Measurements from ENCODE around the gene CREB5. TPM values are rescaled to one million over a fixed set of nuclear protein-coding genes. Genes with fewer than 3 reads are reported as not detected.
"Not testable (repeated sequence)": the region's sequence is repeated elsewhere in the genome, so short reads cannot be mapped to it uniquely, and the experiment has no call there.

Gene CREB5, protein sequence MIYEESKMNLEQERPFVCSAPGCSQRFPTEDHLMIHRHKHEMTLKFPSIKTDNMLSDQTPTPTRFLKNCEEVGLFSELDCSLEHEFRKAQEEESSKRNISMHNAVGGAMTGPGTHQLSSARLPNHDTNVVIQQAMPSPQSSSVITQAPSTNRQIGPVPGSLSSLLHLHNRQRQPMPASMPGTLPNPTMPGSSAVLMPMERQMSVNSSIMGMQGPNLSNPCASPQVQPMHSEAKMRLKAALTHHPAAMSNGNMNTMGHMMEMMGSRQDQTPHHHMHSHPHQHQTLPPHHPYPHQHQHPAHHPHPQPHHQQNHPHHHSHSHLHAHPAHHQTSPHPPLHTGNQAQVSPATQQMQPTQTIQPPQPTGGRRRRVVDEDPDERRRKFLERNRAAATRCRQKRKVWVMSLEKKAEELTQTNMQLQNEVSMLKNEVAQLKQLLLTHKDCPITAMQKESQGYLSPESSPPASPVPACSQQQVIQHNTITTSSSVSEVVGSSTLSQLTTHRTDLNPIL
- not detected in 2 replicates for total RNA-seq

DNA sequence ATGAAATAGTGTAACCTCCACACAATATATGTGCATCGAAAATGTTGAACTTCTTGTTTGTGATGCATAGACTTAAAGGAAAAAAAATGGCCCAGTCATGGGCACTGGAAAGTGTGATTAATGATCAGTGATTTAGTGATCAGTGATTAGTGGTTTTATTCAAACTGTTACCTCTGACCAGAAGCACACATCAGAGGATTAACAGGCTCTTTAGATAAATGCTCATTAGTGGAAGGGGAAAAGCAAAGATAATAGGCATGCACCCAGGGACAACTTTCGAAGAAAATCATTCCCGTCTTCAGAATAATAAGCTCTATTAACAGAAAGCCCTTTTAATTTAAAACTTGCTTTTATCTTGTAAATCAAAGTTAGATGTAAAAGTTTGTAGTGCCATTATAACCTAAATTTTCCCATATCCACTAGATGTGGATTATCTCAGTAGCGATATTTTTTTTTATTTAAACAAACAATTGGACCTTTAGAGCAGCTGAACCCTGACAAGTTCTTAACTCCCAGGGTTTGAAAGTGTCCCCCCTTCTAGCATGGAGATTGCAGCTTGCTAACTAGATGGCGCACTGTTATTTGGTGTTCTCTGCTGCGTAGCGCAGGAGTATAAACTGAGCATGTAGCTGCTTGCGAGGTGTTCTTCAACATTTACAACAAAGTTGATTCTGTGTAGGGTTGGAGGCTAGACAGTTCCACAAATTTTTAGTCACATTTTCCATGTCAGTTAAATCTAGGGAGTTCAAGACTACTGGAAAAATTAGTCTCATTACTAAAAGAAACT, at the start of gene CREB5:
CREB5 (plus strand) TSS at position 643 of the 787 bp plus-strand sequence. CDS start 397 bp downstream, outside the sequence.
- intact Hi-C loops (cut with micrococcal nuclease) = no loop called here

- intact Hi-C loops (cut with micrococcal nuclease) = no loop called here
Measured at GRCh38 chr7:28362812-28363211, 49.5 kb upstream of the CREB5 start.

- intact Hi-C loops (cut with micrococcal nuclease) = no loop called here
Measured at GRCh38 chr7:28364082-28364481, 48.2 kb upstream of the CREB5 start.

GRCh38 chr7:28369523-28369922, 42.8 kb upstream of the CREB5 start:
- intact Hi-C loops (cut with micrococcal nuclease) = no loop called here

DNA sequence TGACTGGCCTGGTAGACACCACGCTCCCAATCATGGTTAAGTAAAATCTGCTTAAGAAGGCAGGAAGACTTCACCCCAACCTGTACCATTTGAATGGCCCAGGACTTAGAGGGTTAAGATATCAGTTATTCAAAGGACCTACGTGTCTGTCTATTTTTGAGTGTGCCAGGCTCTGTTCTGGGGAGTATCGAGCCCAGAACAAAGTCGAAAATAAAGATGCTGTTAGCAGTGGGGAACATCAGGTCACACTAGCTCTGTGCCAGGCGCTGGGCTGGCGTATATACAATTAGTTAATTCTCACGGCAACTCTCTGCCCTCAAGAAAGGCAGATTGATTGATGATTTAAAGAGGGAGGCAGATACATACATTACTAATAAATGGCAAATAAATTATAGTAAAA, 40.5 kb upstream of the CREB5 start:
- intact Hi-C loops (cut with micrococcal nuclease) = no loop called here

- intact Hi-C loops (cut with micrococcal nuclease) = no loop called here
Measured at GRCh38 chr7:28373990-28374389, 38.3 kb upstream of the CREB5 start.

- intact Hi-C loops (cut with micrococcal nuclease) = no loop called here
Measured at GRCh38 chr7:28375729-28376128, 36.6 kb upstream of the CREB5 start.

DNA sequence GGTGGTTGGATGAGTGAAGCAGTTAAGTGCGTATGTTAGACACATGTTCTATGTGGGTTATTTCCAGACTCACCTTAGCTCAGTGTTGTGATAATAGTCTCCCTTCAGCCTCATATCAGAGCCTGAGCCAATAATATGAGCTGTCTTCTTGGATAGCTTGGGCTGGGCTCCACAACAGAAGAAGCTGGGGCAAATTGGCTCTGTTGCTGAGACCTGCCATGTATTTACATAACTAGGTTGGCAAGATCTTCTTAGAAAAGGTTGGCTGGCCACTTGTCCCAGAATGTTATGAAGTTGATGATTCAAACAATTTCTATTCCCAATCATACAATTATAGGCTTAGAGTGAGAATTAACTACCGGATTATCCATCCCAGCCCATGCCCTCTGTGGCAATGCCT, 35.7 kb upstream of the CREB5 start:
- intact Hi-C loops (cut with micrococcal nuclease) = no loop called here

- intact Hi-C loops (cut with micrococcal nuclease) = no loop called here
Measured at GRCh38 chr7:28378574-28379149, 33.7 kb upstream of the CREB5 start.

DNA sequence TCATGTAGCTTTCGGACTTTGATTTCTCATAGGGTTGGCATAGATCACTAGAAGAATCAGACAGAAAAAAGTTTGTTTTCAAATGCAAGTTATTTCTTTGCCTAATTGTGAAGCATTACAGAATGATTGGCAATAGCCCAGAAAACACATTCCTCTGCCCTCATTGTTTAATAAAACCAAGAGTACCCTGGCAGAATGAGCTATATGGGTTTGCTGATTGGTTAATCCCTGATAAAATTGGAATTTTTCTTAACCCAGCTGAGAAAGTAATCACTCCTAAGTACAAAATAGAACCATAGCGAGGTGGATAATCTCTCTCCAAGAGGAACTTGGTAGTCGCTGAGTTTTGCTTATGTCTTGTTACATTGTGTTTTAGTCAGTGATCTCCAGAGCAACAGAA, 30.9 kb upstream of the CREB5 start:
- intact Hi-C loops (cut with micrococcal nuclease) = no loop called here

DNA sequence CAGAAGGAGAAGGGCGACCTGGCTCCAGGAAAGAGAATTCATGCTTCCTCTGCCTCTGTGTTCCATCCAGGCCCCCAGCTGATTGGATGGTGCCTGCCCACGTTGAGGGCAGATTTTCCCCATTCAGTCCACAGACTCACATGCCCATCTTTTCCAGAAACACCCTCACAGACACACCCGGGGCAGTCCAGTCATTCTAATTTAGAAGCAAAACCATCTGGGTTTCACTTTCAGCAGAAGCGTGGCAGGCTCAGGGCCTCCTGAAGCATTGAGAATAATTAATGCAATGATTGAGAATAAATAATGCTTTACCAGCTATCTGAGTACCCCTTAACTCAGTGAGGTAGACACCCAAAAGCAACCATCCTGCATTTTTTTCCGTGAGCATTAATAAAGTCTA, 30.2 kb upstream of the CREB5 start:
- intact Hi-C loops (cut with micrococcal nuclease) = no loop called here

GRCh38 chr7:28383975-28384374, 28.3 kb upstream of the CREB5 start:
- intact Hi-C loops (cut with micrococcal nuclease) = no loop called here

DNA sequence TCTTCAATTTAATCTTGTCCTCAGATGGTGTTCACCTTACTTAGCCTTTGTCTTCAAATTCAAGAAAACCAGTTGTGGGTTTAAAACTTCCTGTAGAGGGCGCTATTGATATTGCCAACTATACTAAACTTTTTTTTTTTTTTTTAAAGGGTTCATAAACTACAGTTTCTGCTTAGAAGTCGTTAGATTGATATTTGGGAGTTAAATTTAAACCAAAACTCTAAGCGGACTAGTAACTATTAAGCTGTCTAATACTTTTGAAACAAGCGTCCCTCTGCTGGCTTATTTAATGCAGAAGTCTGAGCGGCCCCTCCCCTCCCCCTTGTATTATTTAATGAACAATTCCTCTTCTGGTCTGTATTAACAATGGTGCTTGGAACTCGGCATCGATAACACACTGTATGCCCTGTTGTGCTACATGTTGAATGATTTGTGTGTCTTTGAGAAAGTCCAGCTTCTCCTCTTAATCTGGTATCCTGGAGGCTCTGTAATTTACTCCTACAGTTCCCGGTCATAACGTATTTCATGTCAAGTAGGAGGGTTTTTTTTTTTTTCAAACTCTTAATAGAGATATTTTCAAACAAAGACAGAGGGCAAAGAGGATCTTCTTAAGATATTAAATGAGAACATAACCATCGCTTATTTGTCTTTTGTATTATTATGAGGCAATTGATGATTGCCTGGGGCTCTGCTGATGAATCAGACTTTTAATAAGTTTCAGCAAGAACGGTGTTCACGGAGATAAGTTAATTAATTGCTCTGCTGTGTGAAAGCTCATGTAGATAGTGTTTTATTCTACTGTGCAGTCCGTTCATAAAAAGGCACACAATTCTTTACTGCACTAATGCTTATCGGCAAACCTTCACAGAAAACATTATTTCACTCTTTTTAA, 22.6 kb upstream of the CREB5 start:
- intact Hi-C loops (cut with micrococcal nuclease) = loop anchor here (1.0 to 2.0 kb wide), 2 partner anchors 237 to 465 kb away; no protein-coding TSS in a partner anchor

DNA sequence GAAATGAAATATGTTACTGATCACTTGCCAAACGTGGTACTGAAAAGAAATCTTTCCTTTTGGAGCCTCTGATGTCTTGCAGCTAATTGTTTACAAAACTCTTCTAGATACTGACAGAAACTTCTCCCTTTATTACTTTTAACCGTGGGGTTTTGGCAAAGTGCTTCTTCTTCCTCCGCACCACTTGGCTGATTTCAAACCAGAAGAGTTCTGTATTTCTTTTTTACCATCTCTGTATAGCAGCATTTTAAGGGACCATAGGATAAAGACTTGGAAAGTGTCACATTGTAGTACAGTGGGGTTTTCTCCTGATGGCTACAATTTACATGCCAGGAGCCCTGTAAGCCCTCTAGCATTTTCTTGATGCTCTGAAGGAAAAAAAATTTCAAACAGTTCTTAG, 21.9 kb upstream of the CREB5 start:
- intact Hi-C loops (cut with micrococcal nuclease) = no loop called here

DNA sequence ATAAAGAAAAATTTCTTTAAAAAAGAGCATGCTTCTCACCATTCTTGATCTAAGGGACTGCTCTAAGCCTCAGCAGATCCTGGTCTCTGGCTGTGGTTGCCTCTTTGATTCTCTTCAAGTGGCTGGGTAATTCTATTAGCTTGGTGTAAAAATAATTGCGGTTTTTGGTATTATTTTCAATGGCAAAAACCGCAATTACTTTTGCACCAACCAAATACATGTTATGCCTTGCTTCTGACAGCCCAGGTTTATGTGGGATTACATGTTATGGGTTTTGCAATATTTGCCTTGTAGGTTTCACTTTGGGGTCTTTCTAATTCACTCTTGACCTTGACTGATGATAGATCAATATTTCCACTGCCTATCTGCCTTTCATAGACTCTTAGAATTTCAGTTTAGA, 20.0 kb upstream of the CREB5 start:
- intact Hi-C loops (cut with micrococcal nuclease) = no loop called here

- intact Hi-C loops (cut with micrococcal nuclease) = no loop called here
Measured at GRCh38 chr7:28395404-28395803, 16.9 kb upstream of the CREB5 start.

DNA sequence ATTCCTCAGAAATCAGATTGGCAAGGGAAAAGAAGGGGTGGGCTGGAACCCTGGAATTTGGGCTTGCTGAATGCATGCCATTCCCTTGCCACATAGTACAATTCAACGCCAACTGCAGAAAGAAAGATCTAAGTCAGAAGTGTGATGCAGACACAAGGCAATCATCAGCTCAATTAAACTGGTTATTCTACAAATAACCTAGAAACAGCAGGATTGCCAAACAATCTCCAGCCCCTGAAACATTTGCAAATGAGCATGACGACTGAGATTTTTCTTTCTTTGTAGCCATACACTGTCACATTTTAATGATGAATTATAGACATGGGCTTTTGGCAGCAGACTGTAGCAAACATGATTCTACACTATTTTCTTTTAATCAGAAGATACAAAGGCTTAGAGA, 16.5 kb upstream of the CREB5 start:
- intact Hi-C loops (cut with micrococcal nuclease) = no loop called here

- intact Hi-C loops (cut with micrococcal nuclease) = no loop called here
Measured at GRCh38 chr7:28397141-28397540, 15.2 kb upstream of the CREB5 start.

DNA sequence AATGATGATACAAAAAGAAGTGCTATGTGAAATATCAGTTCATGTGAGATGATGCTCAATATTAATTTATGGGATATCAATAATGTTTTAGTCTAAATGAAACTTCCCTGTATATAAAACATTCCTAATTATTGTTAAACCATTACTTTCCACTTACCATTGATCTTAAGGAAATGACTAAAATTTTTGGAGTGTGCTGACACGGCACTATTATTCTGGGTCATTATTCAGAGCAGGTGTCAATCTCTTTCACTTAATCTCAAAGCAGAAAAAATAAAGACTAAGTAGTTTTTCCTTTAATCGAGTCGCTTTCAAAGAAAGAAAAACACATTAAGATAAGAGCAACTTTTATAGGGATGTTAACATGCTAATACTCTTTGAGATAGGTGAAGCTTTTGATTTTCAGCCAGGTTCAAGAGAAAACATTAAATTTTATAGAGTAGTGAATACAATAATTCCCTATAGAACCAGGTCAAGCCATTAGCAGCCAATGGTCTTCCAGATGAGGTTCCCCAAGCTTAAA, 11.4 kb upstream of the CREB5 start:
- intact Hi-C loops (cut with micrococcal nuclease) = no loop called here

DNA sequence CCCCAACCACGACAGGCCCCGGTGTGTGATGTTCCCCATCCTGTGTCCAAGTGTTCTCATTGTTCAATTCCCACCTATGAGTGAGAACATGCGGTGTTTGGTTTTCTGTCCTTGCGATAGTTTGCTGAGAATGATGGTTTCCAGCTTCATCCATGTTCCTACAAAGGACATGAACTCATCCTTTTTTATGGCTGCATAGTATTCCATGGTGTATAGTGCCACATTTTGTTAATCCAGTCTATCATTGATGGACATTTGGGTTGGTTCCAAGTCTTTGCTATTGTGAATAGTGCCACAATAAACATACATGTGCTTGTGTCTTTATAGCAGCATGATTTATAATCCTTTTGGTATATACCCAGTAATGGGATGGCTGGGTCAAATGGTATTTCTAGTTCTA, 10.8 kb upstream of the CREB5 start:
- intact Hi-C loops (cut with micrococcal nuclease) = not testable (repeated sequence)

DNA sequence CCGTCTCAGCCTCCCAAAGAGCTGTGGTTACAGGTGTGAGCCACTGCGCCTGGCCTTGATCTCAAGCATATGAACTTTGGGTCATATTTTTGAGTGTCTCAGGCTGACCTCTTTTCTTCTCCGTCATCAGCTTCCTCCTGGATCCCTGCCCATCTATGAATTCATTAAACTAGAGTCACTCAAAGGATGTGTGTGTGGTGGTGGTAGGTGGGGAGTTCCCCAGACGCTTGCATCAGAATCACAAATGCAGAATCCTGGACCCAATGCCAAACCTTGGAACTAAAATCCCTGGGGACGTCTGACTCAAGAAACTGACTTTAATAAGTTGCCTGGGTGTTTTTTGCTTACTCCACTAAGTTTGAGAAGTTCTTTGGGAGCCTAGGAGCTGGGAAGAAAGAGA, 6.7 kb upstream of the CREB5 start:
- intact Hi-C loops (cut with micrococcal nuclease) = no loop called here
